Esophagus squamous epithelium (tissue), 5 donors: ENCODE data around the gene EXOC7. TPM values are rescaled to one million over a fixed set of nuclear protein-coding genes. Genes with fewer than 3 reads are reported as not detected.

ENCODE experiments used
- DNase-seq: peaks from one replicate; lab custom pipeline; 2025; lab: John Stamatoyannopoulos, UW
- H3K27ac ChIP-seq, 4 donors: fragments of 200-600 bp; sonication (generic); one replicate each; pipeline ENCODE4 v1.5.1; 2016 to 2019; ENCODE audit warnings: mild to moderate bottlenecking in 1 of 4
- H3K27me3 ChIP-seq, 4 donors: fragments of 200-600 bp; sonication (generic); 1 replicate in 3 of 4; 2 replicates in 1 of 4; pipeline versions ENCODE4 v1.5.1 to v1.6.0; 2017 to 2021; ENCODE audit warnings: antibody characterized with exemption in 1 of 4
- H3K36me3 ChIP-seq, 3 donors: fragments of 200-600 bp; sonication (generic); one replicate each; pipeline ENCODE4 v1.5.1; 2016 to 2019
- H3K4me1 ChIP-seq, 3 donors: fragments of 200-600 bp; sonication (generic); one replicate each; pipeline ENCODE4 v1.5.1; 2017 to 2019
- H3K4me3 ChIP-seq, 4 donors: fragments of 200-600 bp; sonication (generic); 1 replicate in 3 of 4; 2 replicates in 1 of 4; pipeline ENCODE4 v1.5.1; 2016 to 2019; ENCODE audit warnings: mild to moderate bottlenecking in 2 of 4, moderate library complexity in 1 of 4
- H3K9me3 ChIP-seq, 3 donors: fragments of 200-600 bp; sonication (generic); one replicate each; pipeline ENCODE4 v1.5.1; 2016 to 2019
- CTCF ChIP-seq, 6 experiments: fragments of 450-650 bp in 4 of 6; fragments of 200-600 bp in 2 of 6; sonication (generic) in 2 of 6; IDR thresholded peaks; one replicate each; pipeline ENCODE4 v1.5.1; 2016 to 2019; ENCODE audit warnings: antibody characterized with exemption in 6 of 6, mild to moderate bottlenecking in 4 of 6, moderate library complexity in 4 of 6
- POLR2A ChIP-seq, 4 donors: fragments of 450-650 bp; IDR thresholded peaks; one replicate each; pipeline ENCODE4 v1.6.1; 2017; ENCODE audit warnings: antibody characterized with exemption in 4 of 4, mild to moderate bottlenecking in 4 of 4, moderate library complexity in 3 of 4
- WGBS, 2 donors: methylation state at CpG; one replicate each; pipeline ENCODE4 v1.1.5; 2018; 5-methylcytosine and 5-hydroxymethylcytosine counted together
- intact Hi-C: fragments of 100-400 bp; cut with DNase I; formaldehyde crosslinking; loops from one replicate; pipeline ENCODE4 v1.15.0; 2022
- total RNA-seq, 4 donors: library from RNA; depleted of rRNA; stranded (reverse); fragments of >200 nt; gene quantifications; one replicate each; pipeline ENCODE4 v1.1.0, GENCODE V29; 2016
- donor health status: DM: yes; HTN: yes; CAD: no.

The EXOC7 gene
- total RNA-seq, 4 donors from 2014 or later, result 70.3 to 84.5 (median 74.4) TPM

GRCh38 chr17:76038050-76038449 lies 65.5 kb downstream of the EXOC7 start:
- Histone ChIP-seq H3K4me1 (peaks cover 0 to 16% (median 0%) of the 10 kb centered on the region in 3 donors), H3K4me3 (no peak overlapping the region), H3K9me3 (no peaks in the 10 kb centered on the region), H3K36me3 (peaks cover 26 to 55% (median 39%) of the 10 kb centered on the region in 3 donors), H3K27me3 (no peaks in the 10 kb centered on the region), H3K27ac (peak overlapping the region in 1 of 4 donors; percentile 23)
- intact Hi-C loops, result no loop called here
- 66% methylated on average over 2 to 3 of the region's 3 CpGs for WGBS, 2 donors
- no peak for TF ChIP-seq POLR2A (IDR thresholded peaks at IDR 0.05)
- TF ChIP-seq CTCF (IDR thresholded peaks at IDR 0.05), result no peak
- DNase-seq, result no peak

- no peak overlapping the region for H3K27ac ChIP-seq
- TF ChIP-seq CTCF (IDR thresholded peaks at IDR 0.05), result no peak
- no peak for TF ChIP-seq POLR2A (IDR thresholded peaks at IDR 0.05)
- no peaks in the 10 kb centered on the region for H3K27me3 ChIP-seq
- H3K4me3 ChIP-seq, result no peak overlapping the region
- peaks cover 0 to 15% (median 0%) of the 10 kb centered on the region in 3 donors for H3K4me1 ChIP-seq
- H3K36me3 ChIP-seq, result peaks cover 15 to 42% (median 25%) of the 10 kb centered on the region in 3 donors
- no peak for DNase-seq
- no peaks in the 10 kb centered on the region for H3K9me3 ChIP-seq
- intact Hi-C loops, result no loop called here
- 40 to 45% methylated on average over 10 to 13 of the region's 22 CpGs for WGBS, 2 donors
Measured at GRCh38 chr17:76036497-76037261, 66.9 kb downstream of the EXOC7 start.

GRCh38 chr17:76034428-76035350 lies 68.9 kb downstream of the EXOC7 start:
- Histone ChIP-seq H3K4me3 (no peak overlapping the region), H3K9me3 (no peaks in the 10 kb centered on the region), H3K27me3 (no peaks in the 10 kb centered on the region), H3K27ac (no peak overlapping the region), H3K36me3 (peaks cover 2 to 22% (median 9%) of the 10 kb centered on the region in 3 donors), H3K4me1 (peaks cover under 1 to 20% (median 3%) of the 10 kb centered on the region in 3 donors)
- no peak for DNase-seq
- intact Hi-C loops, result no loop called here
- 84 to 86% methylated on average over 6 to 12 of the region's 13 CpGs for WGBS, 2 donors
- TF ChIP-seq POLR2A (IDR thresholded peaks at IDR 0.05) (no peak), CTCF (IDR thresholded peaks at IDR 0.05) (no peak)

- Histone ChIP-seq H3K4me3 (no peak overlapping the region), H3K9me3 (no peaks in the 10 kb centered on the region), H3K27me3 (no peaks in the 10 kb centered on the region), H3K4me1 (peaks cover 7 to 35% (median 10%) of the 10 kb centered on the region in 3 donors), H3K27ac (no peak overlapping the region), H3K36me3 (peaks cover 0 to 6% (median 0%) of the 10 kb centered on the region in 3 donors)
- TF ChIP-seq CTCF (IDR thresholded peaks at IDR 0.05) (no peak), POLR2A (IDR thresholded peaks at IDR 0.05) (no peak)
- no peak for DNase-seq
- intact Hi-C loops, result no loop called here
- WGBS, 2 donors, result 92 to 93% methylated on average over 2 to 3 of the region's 6 CpGs
Measured at GRCh38 chr17:76033139-76033538, 70.4 kb downstream of the EXOC7 start.
